ENCODE data around the gene PAK5.

GRCh38 chr20:9756660-9757059 lies 82.2 kb downstream of the PAK5 start:
- TF ChIP-seq POLR2A (IDR thresholded peaks at IDR 0.05) = no peak
- no peak for TF ChIP-seq CTCF (IDR thresholded peaks at IDR 0.05)

Measured in uterus (tissue), 2 donors.